Lung (tissue), 12 donors: ENCODE results near the gene VSX1. TPM values are rescaled to one million over a fixed set of nuclear protein-coding genes. Genes with fewer than 3 reads are reported as not detected.

Experiments used
- ATAC-seq: fragments of 200-7000 bp; cut with Tn5 transposase; one replicate; pipeline ENCODE4 v1.9.1; 2020; ENCODE audit warnings: moderate number of reproducible peaks; ENCODE audit not compliant: insufficient read depth, low FRiP score
- DNase-seq, 3 donors: peaks; one replicate each; pipeline ENCODE4 v3.0.0-alpha.2; 2013 to 2017
- H3K27ac ChIP-seq, 2 donors: one replicate each; pipeline ENCODE4 v1.5.1; 2013; ENCODE audit warnings: mild to moderate bottlenecking in 2 of 2, moderate library complexity in 2 of 2, control low read depth in 1 of 2, inconsistent platforms in 1 of 2, low read depth in 1 of 2, low read length in 1 of 2
- H3K27me3 ChIP-seq, 3 donors: one replicate each; pipeline ENCODE4 v1.5.1; 2013; ENCODE audit warnings: low read length in 2 of 3; ENCODE audit not compliant: control insufficient read depth in 3 of 3, insufficient read depth in 3 of 3
- H3K36me3 ChIP-seq, 4 donors: one replicate each; pipeline ENCODE4 v1.5.1; 2013; ENCODE audit warnings: low read length in 4 of 4, mild to moderate bottlenecking in 1 of 4, moderate library complexity in 1 of 4; ENCODE audit not compliant: control insufficient read depth in 4 of 4, insufficient read depth in 4 of 4
- H3K4me1 ChIP-seq, 5 donors: one replicate each; pipeline ENCODE4 v1.5.1; 2013; ENCODE audit warnings: low read length in 5 of 5, mild to moderate bottlenecking in 2 of 5, moderate library complexity in 1 of 5; ENCODE audit not compliant: control insufficient read depth in 5 of 5, insufficient read depth in 5 of 5
- H3K4me3 ChIP-seq: one replicate; pipeline ENCODE4 v1.5.1; 2013; ENCODE audit warnings: mild to moderate bottlenecking, control low read depth, moderate library complexity
- H3K9ac ChIP-seq, 2 donors: one replicate each; pipeline ENCODE4 v1.5.1; 2013; ENCODE audit warnings: low read length in 2 of 2, control low read depth in 1 of 2; ENCODE audit not compliant: insufficient read depth in 1 of 2
- H3K9me3 ChIP-seq, 4 donors: one replicate each; pipeline ENCODE4 v1.5.1; 2013; ENCODE audit warnings: low read length in 3 of 4, mild to moderate bottlenecking in 1 of 4, moderate library complexity in 1 of 4; ENCODE audit not compliant: control insufficient read depth in 4 of 4, insufficient read depth in 3 of 4
- CTCF ChIP-seq: IDR thresholded peaks from 2 replicates; pipeline ENCODE4 v1.5.1; 2012; ENCODE audit warnings: mild to moderate bottlenecking; ENCODE audit errors: control extremely low read depth, extremely low read depth
- WGBS, 2 donors: extraction: QIAGEN DNeasy Blood & Tissue Kit; methylation state at CpG; one replicate each; pipeline ENCODE4 v1.1.7; 2013; 5-methylcytosine and 5-hydroxymethylcytosine counted together
- polyA plus RNA-seq, 2 donors: library from polyadenylated mRNA; stranded (reverse); fragments of 200-250 nt; gene quantifications; one replicate each; pipeline ENCODE4 v1.2.1, GENCODE V29; 2013
- total RNA-seq, 2 donors: library from RNA; depleted of rRNA in 1 of 2; stranded (reverse); fragments of >200 nt in 1 of 2; gene quantifications; one replicate each; pipeline ENCODE4 v1.2.1, GENCODE V29; 2014 to 2021
- donor health status: control.
- donor health status: control.
- donor health status: Bipolar disorder and iron deficiency.
- donor health status: healthy.
- donor health status: DM: yes; HTN: yes; CAD: no.

Gene VSX1
- total and polyA plus RNA-seq, 4 donors: not detected

- H3K36me3 ChIP-seq: no peaks in the 10 kb centered on the region
- H3K4me1 ChIP-seq: no peaks in the 10 kb centered on the region
- ATAC-seq: peak; percentile 77
- H3K9me3 ChIP-seq: peaks cover 0 to 2% (median 0%) of the 10 kb centered on the region in 4 donors
- H3K9ac ChIP-seq: no peak overlapping the region
- TF ChIP-seq CTCF: peak; percentile 83
- 25 to 32% methylated on average over 9 of the region's 9 CpGs for WGBS, 2 donors
- H3K4me3 ChIP-seq: no peak overlapping the region
- no peak overlapping the region for H3K27ac ChIP-seq
- DNase-seq: peak; percentile 60 to 76 (median 70)
- peaks cover 0 to 19% (median 2%) of the 10 kb centered on the region in 3 donors for H3K27me3 ChIP-seq
Measured at GRCh38 chr20:25065625-25066338, 16.2 kb downstream of the VSX1 start.

- peaks cover 0 to 2% (median 0%) of the 10 kb centered on the region in 4 donors for H3K9me3 ChIP-seq
- H3K36me3 ChIP-seq: no peaks in the 10 kb centered on the region
- H3K27ac ChIP-seq: no peak overlapping the region
- H3K9ac ChIP-seq: no peak overlapping the region
- H3K4me3 ChIP-seq: no peak overlapping the region
- no peak for ATAC-seq
- no peak for DNase-seq
- no peak for TF ChIP-seq CTCF
- no peaks in the 10 kb centered on the region for H3K4me1 ChIP-seq
- 72 to 84% methylated on average over 9 of the region's 9 CpGs for WGBS, 2 donors
- peaks cover 0 to 19% (median 2%) of the 10 kb centered on the region in 3 donors for H3K27me3 ChIP-seq
Measured at GRCh38 chr20:25065072-25065624, 16.8 kb downstream of the VSX1 start.

GRCh38 chr20:25064561-25065071, 17.3 kb downstream of the VSX1 start:
- Histone ChIP-seq H3K36me3 (no peaks in the 10 kb centered on the region), H3K9ac (no peak overlapping the region), H3K27ac (no peak overlapping the region), H3K4me1 (peaks cover 0 to under 1% (median 0%) of the 10 kb centered on the region in 5 donors), H3K4me3 (no peak overlapping the region), H3K27me3 (peaks cover 0 to 15% (median 2%) of the 10 kb centered on the region in 3 donors), H3K9me3 (peaks cover 0 to 2% (median 0%) of the 10 kb centered on the region in 4 donors)
- ATAC-seq (no peak), DNase-seq (no peak)
- no peak for TF ChIP-seq CTCF
- 92 to 96% methylated on average over 4 of the region's 4 CpGs for WGBS, 2 donors
